G401 (cell line): ENCODE data around the gene SLC43A2. TPM values are rescaled to one million over a fixed set of nuclear protein-coding genes. Genes with fewer than 3 reads are reported as not detected.
A peak's percentile ranks its signal among the peaks of the same experiment; 100 is the strongest.

Experiments
- DNase-seq: peaks from one replicate; pipeline ENCODE4 v3.0.0-alpha.2; 2015; ENCODE audit warnings: low spot score
- in situ Hi-C: cut with HindIII; loops from 2 replicates; pipeline ENCODE4 v1.10.0; 2016; ENCODE audit warnings: low sequenced_read_pairs, mixed read lengths
- total RNA-seq: library from RNA; depleted of rRNA; stranded (reverse); fragments of >200 nt; shearing (Covaris generic); gene quantifications from 2 replicates; pipeline ENCODE4 v1.2.3, GENCODE V29; 2014

The SLC43A2 gene
- total RNA-seq, 1 experiment from 2014 or later: 22.1 TPM

DNA sequence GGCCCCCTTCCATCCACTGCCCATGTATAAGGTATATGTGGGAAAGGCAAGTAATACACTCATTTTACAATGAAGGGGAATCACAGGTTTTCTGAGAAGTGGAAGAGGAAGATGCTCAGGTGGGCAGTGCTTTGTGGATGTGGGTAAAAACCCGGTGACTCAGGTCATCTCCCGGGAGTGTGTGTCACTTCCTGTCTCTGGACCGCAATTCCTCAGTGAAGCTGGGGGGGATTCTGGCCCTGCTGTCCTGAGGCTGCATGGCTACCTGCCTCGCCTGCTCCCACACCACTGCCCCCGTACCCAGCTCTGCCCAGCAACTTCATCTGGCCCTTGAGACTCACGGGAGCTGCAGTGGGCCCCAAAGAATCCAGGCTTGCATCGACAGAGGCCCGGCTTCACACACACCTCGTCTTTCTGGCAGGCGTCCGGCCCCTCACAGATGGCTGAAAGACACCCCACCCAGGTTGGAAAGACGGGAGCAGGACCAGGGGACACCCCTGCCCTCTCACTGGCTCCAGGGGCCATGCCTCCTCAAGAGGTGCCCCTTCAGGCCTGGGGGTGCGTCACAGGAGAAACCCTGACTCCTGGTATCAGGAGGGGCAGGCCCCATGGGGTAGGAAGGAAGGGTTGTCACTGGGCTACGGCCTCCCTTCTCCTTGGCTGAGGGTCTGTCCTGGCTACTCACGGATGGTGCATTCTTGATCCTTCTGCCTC, 16.0 kb upstream of the SLC43A2 start:
- in situ Hi-C loops: no loop called here
- no peak for DNase-seq

DNA sequence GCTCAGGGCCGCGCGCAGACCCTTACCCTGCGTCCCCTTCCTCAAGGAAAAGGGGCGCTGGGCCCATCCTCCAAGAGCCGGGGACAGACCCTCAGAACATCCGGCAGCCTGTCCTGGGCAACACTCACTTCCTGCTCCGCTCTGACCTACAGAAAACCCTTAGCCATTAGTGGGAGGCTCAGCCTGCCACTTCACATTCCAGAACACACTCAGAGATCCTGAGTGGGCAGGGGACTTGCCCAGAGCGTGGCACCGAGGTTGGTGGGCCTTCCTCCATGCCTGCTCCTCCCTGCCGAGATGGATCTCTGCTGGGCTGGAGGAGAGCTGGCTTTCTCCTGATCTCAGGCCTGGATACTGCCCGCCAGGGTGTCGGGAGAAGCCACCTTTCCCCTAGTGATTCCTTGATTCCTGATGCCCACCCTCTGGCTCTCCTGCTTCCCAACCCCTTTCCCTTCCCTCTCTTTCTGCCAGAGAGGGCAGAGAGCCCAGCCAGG, 15.4 kb upstream of the SLC43A2 start:
- DNase-seq: no peak
- in situ Hi-C loops: no loop called here

DNA sequence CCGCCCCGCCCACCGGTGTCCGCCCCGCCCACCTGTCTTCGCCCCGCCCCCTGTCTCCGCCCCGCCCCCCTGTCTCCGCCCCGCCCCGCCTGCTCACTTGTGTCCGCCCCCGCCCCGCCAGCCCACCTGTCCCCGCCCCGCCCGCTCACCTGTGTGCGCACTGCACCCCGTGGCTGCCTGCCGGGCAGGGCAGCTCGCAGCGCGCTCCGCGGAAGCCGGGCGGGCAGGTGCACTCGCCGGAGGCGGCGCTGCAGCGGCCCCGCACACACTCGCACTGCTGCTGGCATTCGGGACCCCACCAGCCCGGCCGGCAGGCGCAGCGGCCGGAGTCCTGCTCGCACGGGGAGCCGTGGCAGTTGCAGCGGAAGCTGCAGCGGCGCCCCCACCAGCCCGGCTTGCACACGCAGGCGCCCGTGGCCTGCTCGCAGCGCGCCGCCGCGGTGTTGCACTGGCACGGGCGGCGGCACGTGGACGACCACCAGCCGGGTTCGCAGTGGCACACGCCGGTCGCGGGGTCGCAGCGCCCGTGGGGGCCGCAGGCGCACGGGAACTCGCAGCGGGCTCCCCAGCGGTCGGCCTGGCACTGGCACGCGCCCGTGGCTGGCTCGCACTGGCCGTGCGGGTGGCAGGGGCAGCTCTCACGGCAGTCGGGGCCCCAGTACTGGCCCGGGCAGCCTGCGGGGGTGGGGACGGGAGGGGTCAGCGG, 14.8 kb upstream of the SLC43A2 start:
- DNase-seq: no peak
- in situ Hi-C loops: no loop called here

DNA sequence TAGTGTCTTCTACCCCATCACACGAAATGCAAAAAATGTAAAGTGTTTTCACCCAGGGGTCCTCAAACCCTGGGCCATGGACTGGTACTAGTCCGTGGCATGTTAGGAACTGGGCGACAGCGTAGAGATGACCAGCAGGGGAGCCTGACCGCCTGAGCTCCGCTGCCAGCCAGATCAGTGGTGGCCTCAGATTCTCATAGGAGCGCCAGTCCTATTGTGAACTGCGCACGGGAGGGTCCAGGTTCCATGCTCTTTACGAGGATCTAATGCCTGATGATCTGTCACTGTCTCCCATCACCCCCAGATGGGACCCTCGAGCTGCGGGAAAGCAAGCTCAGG, 12.4 kb upstream of the SLC43A2 start:
- no peak for DNase-seq
- in situ Hi-C loops: no loop called here

DNA sequence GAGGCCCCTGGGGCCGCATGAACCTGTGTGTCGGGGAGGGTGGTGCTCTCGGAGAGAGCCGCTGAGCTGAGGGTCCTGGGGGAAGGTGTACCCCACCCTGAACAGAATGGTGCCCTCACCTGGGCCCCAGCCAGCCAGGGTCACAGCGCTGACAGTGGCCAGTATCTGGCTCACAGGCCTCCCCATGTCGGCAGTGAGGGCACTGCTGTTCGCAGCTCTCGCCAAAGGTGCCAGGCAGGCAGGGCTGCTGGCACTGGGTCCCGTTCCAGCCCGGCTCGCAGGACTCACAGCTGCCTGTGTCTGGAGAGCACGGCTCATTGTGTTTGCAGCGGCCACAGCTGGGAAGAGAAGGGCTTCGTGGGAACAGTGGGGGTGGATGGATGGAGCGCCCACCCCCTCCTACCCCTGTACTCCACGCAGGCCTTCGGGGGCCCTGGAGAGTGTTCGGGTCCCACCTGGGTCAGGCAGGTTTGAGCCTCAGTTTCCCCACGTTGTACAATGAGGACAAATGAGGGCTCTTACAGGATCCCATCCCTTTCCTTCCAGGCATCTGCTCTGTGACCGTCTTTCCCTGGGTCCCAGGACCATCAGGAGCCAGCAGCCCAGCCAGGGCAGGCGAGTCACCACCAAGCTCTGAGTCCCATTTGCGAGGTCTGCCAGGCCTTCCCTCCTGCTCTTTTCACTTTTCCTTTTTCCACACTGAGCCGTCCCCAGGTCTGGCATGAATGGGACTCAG, 11.9 kb upstream of the SLC43A2 start:
- in situ Hi-C loops: no loop called here
- DNase-seq: no peak

DNA sequence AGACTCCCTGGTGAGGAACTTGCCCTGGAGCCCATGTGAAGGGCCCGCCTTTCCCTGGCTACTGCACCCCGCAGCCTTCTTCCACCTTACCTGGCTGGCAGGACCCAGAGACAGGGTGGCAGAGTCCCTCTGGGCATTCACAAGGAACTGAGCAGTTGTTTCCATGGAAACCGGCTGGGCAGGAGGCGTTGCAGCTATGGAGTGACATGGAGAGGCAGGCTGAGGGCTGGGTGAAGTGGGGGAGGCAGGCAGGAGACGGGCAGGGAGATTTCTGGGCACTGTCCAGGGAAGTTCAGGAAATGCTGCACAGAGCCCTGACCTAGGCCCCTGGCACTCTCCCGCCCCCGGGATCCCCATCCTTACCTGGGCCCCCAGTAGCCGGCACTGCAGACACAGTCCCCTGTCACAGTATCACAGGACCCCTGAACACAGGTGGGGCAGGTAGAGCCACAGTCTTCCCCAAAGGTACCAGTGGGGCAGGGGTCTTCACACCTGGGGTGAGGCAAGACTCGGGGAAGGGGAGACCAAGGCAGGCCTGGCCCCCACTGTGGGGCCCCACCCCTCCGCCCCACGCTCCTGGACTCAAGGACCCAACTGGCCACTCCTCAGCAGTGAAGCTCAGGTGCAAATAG, 11.0 kb upstream of the SLC43A2 start:
- DNase-seq: no peak
- in situ Hi-C loops: no loop called here

DNA sequence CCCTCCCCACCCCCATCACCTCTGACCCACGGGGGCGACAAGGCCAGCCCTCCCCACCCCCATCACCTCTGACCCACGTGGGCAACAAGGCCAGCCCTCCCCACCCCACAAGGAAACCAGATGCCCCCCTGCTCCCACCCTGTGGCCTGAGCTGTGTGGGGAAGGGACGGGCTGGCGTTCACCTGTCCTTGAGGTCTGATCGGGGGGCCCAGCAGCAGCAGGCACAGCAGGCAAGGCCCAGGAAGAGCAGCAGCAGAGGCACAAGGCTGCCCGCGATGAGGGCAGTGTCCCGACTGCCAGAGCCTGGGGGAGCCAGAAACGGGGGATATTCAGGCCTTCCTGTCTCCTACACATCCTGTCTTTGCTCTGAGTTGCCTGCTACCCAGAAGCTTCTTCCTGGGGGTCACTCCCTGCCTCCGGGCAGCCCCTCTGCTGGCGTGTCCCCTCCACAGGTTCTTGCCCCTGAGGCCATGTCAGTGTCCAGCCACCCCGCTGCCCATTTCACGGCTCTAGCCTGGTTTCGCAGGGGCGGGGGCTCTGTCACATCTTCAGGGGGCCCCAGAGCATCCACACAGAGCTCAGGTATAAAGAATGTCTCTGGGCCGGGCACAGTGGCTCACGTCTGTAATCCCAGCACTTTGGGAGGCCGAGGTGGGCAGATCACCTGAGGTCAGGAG, 10.1 kb upstream of the SLC43A2 start:
- DNase-seq: no peak
- in situ Hi-C loops: no loop called here

DNA sequence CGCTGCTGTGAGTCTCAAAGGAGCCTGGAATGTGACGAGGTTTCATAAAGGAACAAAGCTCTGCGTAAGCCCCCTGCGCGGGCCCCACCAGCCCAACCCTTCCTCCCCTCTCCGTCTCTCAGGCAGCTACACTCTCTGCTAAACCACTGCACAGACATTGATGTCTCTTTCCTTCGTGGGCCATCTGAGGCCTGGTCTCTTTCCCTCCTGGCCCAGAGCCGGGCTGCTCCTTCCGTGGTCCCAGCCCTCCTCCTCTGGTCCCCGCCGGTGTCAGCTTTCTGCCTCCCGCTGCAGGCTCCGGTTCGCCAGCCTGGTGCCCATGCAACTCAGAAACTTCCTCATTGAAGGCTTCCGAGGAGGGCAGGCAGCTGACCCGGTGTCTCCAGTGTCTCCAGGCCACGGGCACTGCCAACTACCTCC, 9.5 kb upstream of the SLC43A2 start:
- DNase-seq: no peak
- in situ Hi-C loops: no loop called here

DNA sequence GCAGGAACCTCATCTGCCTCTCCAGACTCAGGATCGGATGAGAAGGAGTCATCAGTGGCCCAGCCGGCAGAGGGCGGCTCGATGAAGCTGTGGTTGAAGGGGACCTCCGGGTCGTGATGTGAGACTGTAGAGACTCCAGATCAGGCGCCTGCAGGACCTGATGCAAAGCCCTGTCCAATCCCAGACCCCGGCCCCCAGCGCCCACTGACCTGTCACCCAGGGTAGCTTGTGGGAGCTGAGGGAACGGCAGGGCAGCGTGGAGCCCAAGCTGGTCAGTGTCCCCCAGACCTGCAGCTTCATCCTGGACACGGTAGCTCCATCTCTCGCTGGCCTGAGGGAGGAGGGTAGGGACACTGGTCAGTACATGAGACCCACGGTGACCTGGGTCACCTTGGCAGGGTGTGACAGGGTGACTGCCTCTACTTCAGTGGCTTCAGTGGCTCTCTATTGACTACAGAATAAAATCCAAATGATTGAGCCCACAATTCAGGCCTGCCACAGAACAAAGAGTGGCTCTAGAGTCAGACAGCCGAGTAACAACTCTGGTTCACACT, 8.2 kb upstream of the SLC43A2 start:
- in situ Hi-C loops: no loop called here

DNA sequence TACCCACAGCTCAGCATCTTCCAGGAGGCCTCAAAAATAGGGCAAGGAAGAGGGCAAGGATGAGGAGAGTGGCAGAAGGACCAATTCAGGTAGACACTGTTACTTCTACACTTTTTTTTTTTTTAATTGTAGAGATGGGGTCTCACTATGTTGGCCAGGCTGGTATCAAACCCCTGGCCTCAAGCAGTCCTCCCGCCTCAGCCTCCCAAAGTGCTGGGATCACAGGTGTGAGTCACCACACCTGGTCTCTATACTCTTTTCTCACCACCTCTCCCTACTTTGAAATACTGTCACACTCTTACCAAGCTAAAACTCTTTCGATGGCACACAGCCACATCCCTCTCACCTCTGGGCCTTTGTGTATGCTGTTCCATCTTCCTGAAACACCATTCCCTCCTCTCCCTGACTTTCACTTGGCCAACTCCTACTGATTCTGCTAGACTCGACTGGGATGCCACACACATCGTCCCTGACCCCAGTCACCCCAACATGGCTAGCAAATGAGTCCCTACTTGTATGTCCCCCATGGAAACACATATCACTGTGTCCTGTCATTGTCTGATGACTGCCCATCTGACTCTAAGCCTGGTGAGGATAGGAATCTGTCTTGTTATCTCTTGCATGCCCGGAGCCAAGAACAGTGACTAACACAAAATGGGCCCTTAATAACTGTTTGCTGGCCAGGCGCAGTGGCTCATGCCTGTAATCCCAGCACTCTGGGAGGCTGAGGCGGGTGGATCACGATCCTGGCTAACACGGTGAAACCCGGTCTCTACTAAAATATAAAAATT, 7.2 kb upstream of the SLC43A2 start:
- in situ Hi-C loops: no loop called here
- no peak for DNase-seq

More for the DNA sequence above, 8.2 kb upstream of the SLC43A2 start:
- no peak for DNase-seq

DNA sequence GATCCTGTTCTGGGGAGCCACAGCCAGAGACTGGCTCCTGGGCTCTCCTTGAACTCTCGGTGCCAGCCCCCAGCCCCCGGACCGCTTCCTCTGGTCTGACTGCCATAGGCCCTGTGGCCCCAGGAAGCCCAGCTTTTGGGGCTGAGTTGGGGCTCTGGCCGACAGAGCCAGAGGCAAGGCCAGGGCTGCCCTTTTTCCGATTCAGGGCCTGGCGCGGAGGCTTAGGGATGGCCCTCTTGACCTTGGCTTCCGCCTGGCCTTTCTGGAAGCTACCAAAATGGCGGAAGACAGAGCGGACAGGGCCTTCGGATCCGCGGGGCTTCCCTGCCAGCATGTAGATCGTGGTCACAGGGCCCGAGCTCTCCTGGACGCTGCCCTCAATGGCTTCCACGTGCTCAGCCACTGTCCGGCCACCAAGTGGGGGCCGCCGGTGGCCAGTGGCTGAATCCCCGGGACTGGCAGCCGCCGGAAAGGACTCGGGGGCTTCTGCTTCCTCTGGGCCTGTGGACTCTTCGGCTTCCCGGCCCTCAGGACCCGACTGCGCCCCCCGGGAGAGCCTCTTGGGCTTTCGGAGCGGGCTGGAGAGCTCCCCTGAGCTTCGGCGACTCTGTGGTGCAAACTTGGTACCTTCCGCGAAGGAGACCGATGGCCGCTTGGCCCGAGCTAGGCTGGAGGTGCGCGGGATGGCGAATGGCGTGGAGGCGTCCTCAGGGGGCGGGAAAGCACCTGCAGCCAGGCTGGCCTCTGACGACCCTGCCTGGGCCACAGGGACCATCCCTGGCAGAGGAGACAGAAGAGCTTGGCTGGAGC, 6.4 kb upstream of the SLC43A2 start:
- in situ Hi-C loops: no loop called here
- DNase-seq: no peak

DNA sequence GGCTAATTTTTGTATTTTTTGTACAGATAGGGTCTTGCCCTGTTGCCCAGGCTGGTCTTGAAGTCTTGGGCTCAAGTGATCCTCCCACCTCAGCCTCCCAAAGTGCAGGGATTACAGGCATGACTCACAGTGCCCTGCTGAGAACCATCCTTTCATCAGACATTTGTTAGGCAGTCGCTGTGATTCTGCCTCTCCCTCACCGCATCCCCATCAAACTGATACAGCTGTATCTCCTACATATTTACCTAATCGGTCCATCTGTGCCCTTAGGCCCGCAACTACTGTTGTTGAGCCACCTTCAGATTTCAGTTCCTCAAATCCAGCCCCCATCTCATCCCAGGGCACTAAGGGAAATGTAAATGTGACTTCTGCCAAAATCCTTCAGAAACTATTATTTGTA, 2.0 kb upstream of the SLC43A2 start:
- in situ Hi-C loops: no loop called here
- no peak for DNase-seq

DNA sequence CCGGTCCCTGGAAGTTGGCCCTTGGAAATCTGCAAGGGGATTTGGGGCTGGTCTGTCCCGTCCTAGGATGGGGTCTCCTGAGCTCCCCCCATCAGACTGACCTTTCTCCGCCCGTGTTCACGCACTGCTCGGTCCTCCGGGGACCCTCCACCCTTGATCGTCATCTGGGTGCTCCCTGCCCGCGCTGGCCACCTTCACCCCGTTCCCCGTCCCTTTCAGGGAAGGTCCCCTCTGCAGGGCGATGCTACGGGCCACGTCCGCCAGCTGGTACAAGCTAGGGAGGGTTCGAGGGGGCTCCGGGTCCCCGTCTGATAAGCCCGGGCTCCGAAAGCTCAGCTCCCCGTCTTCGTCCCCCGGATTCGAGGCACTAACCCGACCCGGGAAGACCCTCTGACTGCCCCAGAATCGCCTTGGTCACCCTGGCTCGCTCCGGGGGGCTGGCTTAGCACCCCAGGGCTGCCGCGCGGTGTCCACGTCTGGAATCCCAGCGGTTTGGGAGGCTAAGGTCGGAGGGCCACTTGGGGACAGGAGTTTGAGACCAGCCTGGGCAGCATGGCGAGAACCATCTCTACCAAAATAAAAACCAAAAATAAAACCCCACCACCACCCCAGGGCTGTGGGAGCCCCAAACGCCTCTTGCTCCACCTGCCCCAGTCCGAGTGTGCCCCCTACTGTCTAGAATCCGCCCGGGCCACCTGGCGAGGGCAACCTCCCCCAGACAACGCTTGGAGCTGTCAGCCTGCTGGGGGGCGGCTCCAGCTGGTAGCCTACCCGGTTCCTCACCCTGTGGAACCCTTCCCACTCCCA, 1.1 kb upstream of the SLC43A2 start:
- in situ Hi-C loops: no loop called here
- no peak for DNase-seq

DNA sequence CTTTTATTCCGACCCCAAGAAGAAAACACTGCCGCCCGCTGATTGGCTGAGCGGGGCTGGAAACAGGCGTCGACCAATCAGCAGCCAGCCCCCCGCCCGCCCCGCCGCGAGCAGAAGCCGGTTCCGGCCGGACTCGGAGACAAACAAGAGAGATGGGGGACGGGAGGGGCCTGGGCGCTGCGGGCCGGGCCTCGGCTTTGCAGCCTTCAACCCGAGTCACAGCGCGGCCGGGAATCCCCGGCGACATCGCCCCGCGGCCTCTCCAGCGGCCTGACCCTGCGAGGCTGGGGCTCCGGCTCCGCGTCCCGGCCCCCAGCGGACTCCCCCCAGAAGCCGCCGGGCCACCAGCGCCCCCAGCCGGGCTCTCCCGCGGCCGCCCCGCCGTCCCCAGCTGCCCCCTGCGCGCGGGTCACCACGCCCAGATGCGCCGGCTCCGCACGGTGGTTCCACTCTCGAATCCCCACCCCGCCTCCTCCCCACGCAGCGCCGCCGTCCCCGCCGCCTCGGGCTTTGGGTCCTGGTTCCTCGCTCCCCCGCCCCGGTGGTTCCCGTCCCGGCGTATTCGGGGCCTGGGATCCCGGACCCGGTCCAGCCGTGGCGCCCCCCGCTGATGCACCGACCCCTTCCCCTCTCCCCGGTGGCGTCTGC, 346 bp upstream of the SLC43A2 start:
- in situ Hi-C loops: no loop called here

DNA sequence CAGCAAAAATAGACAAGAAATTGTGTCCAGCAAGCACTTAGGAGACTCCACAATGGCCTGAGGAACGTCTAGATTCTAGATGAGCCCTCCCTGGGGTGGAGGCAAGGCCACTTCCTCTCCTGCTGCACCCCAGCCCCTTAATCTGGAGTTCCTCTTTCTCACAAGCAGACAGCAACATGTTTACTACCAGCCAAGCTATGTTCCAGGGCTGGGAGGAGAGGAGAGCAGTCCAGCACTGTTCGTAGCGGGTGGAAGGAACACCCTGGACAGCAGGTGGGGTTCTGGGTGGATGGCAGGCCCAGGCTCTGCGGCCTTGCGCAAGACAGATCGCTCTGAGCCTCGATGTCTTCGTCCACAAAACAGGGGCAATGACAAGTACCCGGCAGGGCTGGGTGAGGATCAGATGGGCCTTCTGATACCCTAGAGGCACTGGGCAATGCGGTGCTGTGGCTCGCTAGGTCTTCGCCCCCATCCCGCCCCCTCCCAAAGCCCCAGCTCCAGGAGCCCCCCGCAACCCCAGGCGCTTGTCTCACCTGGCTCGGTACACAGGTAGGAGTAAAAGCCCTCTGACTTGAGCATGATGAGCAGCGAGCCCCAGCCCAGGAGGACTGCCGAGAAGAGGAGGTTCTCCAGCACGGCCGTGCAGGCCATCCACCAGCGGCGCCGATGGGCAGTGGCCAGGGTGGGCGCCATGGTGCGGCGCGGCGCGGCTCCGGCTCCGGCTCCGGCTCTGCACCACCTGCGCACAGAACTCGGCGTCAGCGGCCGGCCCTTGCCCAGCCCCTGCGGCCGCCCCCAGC, 1.3 kb downstream of the SLC43A2 start:
- peak; percentile 80 for DNase-seq
- in situ Hi-C loops: no loop called here

More for the DNA sequence above, 346 bp upstream of the SLC43A2 start:
- DNase-seq: peak; percentile 96
